ENCODE measurements around the gene MAP6.

Gene MAP6

GRCh38 chr11:75668451-75669297 lies at the start of gene MAP6:
MAP6 (minus strand) TSS chr11:75669038; CDS start chr11:75668369, 669 bp downstream.
- peak; percentile 66 for DNase-seq

- DNase-seq = peak; percentile 31
Measured at GRCh38 chr11:75717608-75718418, 49.0 kb upstream of the MAP6 start, which contains the start of gene MOGAT2. MOGAT2 (plus strand) TSS chr11:75717838; CDS start chr11:75717889, 51 bp downstream.

DNA sequence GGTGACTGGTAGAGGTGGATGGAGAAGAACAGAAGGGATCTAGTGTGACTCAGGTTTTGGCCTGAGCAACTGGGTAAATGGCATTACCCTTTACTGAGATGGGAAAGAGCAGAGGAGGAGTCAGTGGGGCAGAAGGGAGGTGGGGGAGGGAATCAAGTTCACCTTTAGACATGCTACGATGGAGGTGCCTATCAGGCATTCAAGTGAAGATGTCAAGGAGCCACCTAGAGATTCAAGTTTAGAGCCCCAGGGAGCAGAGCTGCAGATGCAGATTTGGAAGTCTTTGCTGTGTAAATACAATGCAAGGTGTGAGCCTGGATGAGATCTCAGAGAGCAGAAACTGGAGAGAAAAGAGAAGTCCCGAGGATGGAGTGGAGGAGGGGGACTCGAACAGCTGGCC lies 47.8 kb upstream of the MAP6 start:
- no peak for DNase-seq

- DNase-seq = no peak
Measured at GRCh38 chr11:75715688-75716087, 46.9 kb upstream of the MAP6 start.

- peak; percentile 88 for DNase-seq
Measured at GRCh38 chr11:75714211-75714610, 45.4 kb upstream of the MAP6 start.

DNA sequence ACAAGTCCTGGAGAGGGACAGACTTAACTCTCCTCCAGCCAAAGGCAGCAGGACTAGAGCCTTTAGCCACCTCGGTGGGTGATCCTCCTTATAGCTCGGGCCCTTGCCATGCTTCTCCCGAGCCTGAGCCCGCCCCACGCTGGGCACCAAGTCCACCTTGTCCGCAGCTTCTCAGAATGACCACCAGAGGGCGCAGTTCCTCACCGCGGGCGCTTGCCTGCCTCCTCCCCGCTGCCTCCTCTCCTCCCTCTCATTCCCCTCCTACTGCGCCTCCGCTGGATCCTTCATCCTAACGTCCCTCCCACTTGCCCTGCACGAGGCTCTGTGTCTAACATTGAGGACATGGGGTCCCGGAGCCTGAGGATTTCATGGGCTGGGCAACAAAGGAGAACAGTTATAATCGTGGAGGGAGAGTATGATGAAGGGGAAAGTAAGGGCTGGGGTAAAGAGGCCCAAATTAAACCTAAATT lies 37.5 kb upstream of the MAP6 start:
- peak; percentile 88 for DNase-seq

DNA sequence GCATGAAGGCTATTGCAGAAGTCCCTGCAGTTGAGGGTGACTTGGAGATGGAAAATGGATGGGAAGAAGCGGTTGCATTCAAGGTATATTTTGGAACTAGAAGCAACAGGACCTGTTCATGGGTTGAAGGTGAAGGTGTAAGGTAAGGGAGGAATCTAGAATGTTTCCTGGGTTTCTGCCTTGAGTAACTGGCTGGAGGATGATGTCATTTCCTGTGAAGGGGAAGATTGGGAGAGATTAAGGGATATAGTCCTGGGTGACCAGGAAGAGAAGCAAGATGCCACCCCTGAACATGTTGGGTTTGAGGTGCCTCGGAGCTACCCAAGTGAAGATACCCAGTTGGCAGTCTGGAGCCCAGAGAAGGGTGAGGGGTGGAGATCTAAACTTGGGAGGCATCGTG lies 36.7 kb upstream of the MAP6 start:
- DNase-seq = no peak

- DNase-seq = no peak
Measured at GRCh38 chr11:75703695-75704237, 34.9 kb upstream of the MAP6 start.

DNA sequence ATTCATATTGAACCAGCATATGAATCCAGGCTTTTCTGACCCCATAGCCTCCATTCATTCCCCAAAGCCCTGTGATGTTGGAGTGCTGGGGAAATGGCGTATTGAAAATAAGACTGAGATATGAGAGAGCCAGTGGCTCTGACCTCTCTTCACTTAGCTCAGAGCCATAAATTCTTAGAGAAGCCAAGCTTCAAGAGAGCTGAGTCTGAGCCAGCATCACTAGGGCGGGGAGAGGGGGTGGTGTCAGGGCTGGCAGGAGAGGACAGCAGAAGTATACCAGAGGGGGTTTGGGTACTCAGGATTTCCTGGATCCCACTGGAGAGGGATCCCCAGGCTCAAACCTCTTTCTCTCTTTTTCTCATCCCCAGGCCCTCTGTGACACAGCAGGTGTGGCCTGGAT lies 32.1 kb upstream of the MAP6 start:
- DNase-seq = no peak

GRCh38 chr11:75697906-75698581 lies 29.2 kb upstream of the MAP6 start:
- DNase-seq = no peak

GRCh38 chr11:75691804-75692203 lies 23.0 kb upstream of the MAP6 start:
- DNase-seq = no peak

DNA sequence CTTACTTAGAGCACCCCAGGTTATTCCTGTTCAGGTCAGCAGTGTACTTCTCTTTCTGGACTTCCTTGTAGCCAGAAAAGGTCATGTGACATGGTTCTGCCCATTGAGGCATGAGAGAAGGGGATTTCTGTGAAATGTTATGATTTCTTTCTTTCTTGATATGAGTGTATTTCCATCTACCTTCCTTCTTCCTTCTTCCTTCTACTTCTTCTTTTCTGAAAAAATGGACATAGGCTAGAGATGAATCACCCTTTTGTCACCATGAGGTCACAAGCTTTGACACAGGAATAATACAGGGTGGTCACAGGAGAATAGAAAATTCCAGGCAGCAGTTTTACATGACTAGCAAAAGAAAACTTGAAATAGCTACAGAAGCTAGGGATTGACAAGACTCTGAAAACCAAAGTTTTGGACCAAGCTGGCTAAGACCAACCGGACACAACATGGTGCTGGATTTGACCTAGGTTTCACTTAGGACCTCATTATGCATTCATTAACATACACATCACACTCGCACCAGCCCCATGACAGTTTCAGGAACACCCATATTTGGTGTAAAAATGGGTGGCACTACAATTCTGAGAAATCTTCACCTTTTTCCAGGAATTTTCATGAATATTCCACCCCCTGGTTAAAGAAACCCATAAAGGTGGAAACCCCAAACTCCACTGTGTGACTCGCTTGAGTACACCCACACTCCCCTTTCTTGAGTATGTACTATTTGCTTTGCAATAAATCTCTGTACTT lies 21.2 kb upstream of the MAP6 start:
- DNase-seq = no peak

DNA sequence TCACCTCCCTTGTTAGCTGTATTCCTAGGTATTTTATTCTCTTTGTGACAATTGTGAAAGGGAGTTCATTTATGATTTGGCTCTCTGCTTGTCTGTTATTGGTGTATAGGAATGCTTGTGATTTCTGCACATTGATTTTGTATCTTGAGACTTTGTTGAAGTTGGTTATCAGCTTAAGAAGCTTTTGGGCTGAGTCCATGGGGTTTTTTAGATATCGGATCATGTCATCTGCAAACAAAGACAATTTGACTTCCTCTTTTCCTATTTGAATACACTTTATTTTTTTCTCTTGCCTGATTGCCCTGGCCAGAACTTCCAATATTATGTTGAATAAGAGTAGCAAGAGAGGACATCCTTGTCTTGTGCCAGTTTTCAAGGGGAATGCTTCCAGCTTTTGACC lies 15.0 kb upstream of the MAP6 start:
- DNase-seq = peak; percentile 59

GRCh38 chr11:75679566-75679965 lies 10.7 kb upstream of the MAP6 start:
- DNase-seq = no peak

GRCh38 chr11:75678620-75679259 lies 9.9 kb upstream of the MAP6 start:
- no peak for DNase-seq

DNA sequence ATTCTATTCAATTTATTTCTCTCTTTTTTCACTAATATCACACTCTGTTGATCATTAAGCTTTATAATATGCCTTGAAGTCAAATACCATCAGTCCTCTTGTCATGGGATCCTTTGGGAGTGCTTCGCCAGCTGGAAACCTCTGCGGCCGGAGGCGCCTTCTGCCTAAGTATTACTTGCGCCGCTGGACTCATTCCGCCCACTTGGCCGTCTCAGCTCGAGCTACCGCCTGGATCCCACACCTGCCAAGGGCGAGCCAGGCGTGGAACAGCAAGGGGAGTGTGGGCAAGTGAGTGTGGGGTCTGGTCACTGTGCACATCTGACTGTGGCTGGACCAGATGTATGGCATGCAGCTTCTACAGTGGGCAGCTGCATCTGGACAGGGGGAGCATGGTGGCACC lies 9.1 kb upstream of the MAP6 start:
- DNase-seq = no peak

- no peak for DNase-seq
Measured at GRCh38 chr11:75677275-75677674, 8.4 kb upstream of the MAP6 start.

- peak; percentile 62 for DNase-seq
Measured at GRCh38 chr11:75673977-75674582, 5.2 kb upstream of the MAP6 start.

DNA sequence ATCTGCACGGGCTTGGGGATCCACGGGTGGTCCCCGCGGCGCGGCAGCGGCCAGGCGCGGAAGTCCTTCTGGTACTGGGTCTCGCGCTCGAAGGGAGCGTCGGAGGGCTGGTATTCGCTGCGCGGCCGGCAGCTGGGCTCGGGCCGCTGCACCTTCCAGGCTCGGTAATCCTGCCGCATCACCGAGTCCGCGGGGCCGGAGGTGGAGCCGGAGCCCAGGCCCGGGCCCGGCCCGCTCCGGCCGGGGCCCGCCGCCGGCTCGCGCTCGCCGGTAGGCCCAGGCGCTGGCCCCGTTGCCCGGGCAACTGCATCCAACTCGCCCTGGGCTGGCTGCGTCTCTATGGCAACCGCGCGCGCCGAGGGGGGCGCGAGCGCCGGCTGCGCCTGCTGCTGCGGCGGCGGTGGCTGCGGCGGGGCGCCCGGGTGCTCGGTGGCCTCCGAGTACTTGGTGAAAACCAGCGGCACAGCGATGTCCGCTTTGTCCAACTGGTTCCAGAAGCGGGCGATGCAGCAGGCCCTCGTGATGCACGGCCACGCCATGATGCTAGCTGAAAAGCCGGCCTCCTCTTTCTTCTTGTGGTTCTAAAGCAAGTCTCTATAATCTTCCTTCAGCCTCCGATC lies 897 bp downstream of the MAP6 start:
- DNase-seq = peak; percentile 46

DNA sequence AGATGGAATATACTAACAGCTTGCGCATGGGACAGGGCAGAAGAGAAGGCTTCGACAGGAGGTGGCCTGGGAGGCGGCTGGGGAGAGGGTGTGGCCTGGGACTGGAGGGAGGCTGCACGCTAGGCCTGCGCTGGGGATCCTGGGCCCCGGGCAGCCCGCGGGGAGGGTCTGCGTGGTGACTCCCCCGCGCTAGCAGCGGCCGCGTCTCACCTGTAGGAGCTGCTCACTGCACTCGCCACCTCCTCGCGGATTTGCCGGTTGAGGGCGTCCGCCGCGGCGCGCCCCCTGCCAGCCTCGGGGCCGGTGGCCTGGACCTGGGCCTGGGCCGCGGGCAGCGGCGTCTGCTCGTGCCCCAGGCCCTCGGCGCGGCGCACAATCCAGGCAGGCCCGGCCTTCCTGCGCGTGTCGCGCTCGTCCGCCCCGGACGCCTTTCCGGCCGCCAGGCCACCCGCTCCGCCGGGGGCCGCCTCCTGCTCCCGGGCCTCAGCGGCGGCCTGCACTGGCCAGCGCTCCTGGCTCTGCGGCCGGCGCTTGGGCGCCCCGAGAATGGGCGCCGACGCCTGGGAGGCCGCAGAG lies 1.5 kb downstream of the MAP6 start:
- DNase-seq = peak; percentile 35

Measured in hematopoietic multipotent progenitor cell treated with erythropoietin and hydrocortisone succinate and interleukin-3 and kit ligand, for 4 days (in vitro differentiated cells).